Suppressor macrophage treated with lipopolysaccharide for 4 hours (primary cell): ENCODE data around the gene PMM2.

Experiments used
- DNase-seq: peaks from one replicate; pipeline ENCODE4 v3.0.0-alpha.2; 2020

PMM2 gene

DNA sequence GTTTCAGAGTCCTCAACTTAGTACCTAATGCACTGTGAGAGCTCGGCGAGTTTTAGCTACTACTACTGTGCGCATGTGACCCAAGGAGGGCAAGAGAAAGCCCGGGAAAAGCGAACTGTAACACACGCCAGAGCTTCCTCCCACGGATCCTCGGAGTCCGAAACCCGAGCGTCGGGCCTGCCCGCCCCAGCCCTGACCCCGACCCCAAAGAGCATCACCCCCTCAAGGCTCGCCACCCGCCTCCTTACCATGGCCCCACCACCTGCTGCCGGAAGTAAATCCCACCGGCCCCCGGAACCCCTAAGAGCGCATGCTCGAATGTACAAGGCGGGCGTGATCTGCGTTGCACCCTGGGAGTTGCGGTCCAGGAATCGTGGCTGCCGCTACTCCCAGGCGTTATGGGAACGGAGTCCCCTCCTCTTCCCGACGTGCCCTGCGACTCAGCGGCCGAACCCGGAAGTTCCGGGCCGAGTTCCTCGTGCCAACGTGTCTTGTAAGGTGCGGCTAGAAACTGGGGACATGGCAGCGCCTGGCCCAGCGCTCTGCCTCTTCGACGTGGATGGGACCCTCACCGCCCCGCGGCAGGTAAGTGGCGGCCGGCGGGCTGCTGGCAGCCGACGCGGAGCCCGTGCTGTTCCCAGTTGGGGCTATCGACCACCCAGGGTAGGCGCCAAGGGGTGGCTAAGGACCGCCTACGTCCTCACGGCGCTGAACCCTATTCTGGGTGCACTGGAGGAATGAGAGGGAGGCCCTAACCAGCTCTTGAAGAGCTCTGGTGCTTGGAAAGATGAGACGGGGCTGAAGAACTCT is at the start of gene PMM2, which contains the start of gene TMEM186:
PMM2 (plus strand) TSS at position 476 of the 810 bp plus-strand sequence; CDS start at position 520, 44 bp downstream.
TMEM186 (minus strand) TSS at position 276 of the 810 bp plus-strand sequence; CDS start at position 251, 25 bp downstream.
- DNase-seq, result peak; percentile 98

DNA sequence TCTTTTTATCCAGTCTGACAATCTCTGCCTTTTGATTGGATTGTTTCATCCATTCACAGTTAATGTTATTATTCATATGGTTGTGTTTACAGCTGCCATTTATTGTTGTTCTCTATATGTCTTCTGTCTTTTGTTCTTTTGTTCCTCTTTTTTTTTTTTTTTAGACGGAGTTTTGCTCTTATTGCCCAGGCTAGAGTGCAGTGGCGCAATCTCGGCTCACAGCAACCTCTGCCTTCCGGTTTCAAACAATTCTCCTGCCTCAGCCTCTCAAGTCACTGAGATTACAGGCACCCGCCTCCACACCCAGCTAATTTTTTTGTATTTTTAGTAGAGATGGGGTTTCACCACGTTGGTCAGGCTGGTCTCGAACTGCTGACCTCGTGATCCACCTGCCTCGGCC is 48.7 kb upstream of the PMM2 start:
- DNase-seq, result peak; percentile 35

DNA sequence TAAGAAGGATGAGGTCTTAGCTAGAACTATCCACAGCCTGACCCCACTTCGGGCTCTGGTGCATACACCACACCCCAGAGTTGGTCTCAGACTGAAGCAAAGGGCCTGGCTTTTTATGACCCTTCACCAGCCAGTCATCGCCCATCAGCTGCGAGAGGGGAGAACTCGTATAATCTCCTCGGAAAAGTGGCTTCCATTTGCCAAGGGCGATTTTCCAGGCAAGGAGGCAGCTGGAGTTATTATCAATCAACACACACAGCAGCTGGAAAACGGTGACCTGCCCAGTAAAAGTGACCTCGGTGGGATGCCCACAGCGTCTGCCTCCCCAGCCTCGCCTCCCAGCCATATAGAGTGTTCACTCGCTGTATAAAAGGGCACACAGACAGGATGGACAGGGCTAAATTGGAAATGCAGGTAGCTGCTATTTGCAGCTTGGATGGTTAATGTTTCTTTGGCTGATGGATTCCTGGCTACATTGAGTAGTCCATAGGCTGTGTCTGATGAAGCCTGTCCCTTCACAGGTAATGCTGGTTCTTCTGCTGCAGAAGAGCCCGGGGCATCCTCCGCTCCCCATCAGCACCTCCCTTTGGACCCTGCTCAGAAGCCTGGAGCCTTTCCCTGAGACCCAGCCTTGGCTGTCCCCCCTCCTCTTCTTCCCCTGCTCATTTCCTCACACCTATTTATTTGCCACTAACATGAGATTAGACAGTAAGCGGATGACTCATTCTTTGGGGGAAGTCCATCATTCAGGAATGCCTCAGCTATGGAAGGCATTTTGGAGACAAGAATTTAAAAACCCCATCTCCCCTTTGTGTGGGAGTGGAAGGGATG is 45.9 kb upstream of the PMM2 start:
- DNase-seq, result peak; percentile 18

DNA sequence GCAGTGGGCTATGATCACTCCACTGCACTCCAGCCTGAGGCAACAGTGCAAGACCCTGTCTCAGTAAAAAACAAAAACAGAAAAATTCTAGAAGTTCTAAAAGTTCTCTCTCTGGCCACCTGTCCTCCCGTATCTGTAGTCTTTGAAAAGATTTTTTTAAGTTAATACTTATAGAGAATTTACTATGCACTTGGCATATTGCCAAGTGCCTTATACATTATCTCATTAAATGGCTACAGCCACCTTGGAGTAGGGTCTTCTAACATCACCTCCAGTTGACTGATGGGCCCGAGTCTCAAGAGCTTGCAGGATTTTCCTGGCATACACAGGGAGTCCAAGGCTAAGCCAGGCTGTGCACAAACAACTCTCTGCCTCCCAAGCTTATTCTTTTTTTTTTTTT is 44.9 kb upstream of the PMM2 start:
- no peak for DNase-seq

DNA sequence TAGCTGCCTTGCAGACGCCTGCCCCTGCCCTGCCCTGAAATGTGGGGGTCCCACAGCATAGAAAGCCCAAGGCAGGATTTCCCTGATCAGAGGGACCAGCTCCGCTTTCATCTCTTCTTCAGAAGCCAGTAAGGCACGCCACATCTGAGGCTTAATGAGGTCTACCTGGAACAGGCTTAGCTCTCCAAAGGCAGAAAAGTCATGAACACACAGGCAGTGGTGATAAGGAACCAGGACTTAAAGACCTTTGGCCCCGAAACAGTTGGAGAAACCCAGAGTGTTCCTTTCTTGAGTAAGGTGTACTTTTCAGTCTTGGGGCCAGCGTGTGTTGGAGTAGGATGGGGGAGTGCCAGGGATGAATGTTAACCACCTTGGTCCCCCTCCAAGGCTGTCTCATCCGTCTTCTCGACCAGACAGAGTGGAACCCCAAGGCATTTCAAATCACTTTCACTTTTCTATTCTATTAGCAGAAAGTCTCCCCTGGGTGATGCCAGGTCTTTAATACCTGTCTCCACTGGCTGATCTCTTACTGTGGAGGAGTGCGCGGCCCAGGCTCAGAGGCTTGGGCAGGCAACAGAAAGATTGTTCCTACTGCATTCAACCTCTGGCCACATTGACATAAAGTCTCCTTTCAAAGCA is 44.1 kb upstream of the PMM2 start:
- no peak for DNase-seq

DNA sequence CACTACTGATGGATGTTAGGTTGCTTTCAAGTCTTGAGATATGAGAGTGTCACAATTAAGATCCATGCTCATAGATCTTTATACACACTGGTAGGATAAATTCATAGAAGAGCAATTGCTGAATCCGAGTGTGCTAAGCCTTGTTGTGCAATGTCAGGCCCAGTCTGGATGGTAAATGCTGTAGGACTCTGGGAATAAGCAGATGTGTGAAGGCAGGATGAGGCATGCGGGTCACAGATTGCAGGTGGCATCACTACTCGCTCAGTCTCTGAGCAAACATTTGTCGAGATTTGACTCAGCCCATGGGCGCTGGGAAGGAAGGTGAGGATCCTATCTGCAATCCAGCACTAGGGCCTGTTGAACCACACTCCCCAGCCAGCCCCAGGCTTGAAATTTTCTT is 40.9 kb upstream of the PMM2 start:
- no peak for DNase-seq

DNA sequence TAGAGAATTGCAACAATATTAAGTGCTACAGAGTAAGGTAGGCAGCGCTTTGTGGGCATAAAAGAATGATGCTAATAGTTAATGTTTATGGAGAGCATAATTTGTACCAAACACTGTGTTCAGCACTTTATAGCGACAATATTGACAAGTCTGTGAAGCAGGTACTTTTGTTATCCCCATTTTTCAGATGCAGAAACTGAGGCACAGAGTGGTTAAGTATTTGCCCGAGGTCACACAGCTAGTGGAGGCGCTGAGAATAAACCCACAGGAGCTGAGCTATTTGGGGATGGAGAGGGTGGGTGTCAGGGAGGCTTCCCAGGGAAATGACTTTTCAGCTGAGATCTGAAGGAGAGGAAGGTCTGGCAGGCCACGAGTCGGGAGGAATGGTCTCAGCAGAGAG is 39.6 kb upstream of the PMM2 start:
- no peak for DNase-seq

DNA sequence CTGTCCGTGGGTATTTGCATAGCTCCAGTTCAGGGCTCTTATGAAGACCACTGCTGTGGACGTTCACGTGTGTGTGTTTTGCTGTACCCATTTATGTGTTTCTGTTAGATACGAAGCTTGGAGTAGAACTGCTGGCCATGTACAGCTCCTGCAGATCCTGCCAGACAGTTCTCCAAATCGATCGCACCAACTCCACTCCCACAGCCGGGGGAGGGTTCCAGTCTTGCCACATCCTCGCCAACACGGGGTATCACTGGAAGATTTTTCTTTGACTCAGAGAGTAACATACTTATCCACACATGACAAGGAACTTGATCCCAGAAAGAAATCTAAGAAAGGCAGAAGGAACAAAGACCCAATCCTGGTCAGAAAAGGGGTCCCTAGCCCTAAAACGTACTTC is 37.6 kb upstream of the PMM2 start:
- no peak for DNase-seq

DNA sequence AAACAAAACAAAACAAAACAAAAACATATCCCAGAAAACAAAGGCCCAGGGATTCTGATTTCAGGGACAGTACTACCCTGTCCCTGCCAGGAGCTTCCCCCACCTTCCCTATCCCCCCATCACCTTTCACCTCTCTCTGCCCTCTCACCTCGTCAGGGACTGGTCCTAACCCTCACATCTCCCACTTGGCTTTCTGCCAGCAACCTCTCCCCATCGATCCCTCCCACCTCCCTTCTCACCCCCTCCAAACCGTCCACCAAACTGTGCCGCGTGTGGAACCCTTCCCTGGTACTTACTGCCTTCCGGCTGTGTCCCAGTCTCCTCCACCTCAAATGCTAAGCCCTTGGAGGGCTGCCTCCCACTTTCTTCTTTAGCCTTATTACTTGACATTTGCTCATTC is 36.6 kb upstream of the PMM2 start:
- DNase-seq, result no peak

DNA sequence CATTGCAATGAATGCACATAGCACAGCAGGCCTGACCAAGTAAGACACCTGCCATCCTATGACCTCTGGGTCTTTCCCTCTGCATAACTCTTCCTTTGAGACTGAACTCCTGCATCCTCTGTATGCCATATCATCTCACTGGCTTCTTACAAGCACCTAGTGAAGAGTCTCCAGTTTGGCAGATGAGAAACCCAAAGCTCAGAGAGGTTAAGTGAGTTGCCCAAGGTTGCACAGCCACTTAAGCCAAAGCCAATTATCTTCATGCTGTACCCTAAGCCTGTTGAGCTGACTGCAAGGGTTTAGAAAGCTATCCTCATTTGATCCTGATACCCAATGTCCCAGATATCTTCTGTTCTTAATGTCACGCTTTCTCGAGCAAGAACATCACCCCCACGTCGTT is 35.4 kb upstream of the PMM2 start:
- DNase-seq, result no peak

DNA sequence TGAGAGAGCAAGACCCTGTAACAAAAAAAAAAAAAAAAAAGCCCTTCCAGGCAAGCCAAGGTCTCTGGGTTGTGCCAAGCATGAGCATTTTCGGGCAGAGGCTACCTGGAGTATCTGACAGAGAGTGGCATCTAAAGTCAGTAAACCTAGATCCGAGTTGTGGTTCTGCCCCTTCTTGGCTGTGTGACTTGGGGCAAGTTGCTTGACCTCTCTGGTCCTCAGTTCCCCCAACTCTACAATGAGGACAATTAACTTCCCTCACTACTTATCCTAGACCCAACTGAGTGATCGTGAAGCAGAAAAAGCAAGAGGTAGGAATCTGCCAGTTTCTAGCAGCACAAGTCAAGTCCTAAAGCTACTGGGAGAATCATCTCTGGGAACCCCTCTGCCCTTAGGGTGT is 34.6 kb upstream of the PMM2 start:
- DNase-seq, result no peak

DNA sequence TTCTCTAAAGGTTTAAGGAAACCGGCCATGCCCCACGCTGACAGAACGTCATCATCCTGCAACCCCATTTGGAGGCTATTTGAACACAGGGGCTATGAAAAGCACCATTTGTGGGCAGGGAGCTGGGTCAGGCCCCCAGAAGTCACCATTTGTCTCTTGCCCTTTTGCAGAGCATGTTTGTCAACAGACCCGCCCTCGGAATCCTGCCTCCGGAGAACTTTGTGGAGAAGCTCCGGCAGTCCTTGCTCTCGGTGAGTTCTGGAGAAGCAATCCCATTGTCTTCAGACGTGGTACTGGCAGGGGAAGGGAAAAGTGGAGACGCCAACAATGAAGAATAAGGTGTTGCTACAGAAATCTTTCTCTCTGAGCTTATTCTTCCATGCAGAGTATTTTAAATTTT is 33.7 kb upstream of the PMM2 start:
- DNase-seq, result no peak

DNA sequence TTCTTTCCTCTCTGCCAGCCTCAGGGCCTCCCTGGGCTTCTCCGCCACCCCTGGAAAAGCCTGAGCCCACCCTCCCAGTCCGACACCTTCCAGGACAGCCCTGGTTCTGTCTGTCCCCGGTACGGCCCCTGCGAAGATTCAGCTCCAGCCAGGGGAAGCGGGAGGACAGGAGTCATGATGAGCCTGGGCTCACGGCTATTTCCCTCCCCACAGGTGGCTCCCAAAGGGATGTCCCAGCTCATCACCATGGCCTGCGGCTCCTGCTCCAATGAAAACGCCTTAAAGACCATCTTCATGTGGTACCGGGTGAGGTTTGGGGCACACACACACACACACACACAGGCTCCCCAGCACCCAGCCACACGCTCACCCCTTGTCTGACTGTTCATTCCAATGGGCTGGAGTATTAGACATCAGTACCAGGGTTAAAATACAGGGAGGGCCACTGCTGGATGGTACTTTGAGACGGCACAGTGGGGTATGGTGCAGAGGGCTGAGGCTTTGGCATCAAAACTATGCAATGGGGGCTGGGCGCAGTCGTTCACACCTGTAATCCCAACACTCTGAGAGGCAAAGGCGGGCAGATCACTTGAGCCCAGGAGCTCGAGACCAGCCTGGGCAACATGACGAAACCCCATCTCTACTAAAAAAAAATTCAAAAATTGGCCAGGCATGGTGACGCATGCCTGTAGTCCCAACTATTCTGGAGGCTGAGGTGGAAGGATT is 33.0 kb upstream of the PMM2 start:
- no peak for DNase-seq

DNA sequence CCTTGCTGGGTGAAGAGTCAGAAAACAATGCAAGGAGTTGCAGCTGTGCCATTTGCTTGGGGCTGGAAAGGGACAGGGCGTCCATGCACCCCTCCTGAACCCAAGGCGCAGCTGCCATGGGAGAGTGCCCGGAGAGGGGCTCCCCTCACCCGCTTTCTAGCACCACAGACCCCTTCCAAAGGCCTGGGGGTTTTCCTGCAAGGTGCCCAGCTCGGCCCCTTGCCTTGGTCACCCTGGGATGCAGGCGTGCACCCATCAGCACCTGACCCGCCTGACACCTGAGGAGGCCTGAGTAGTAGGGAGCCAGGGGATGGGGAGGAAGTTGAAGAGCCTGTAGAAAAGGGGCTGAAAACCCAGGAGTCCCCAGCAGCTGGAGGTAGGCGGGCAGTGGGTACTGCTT is 30.5 kb upstream of the PMM2 start:
- no peak for DNase-seq

DNA sequence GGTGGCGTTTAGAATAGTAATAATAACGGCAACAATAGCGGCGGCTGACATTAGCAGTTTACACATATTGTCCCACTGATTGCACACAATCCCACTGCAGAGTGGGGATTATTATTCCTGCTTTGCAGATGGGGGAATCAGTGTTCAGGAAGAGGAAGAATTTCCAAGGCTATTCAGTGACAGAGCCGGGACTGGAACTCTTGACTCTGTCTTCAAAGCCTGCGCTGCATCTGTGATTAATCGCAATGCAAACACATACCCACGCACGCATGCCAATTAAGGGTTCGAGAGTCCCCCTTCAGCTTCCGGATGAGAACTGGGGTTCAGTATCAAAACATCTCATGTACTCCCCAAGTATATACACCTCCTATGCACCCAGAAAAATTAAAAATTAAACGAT is 29.4 kb upstream of the PMM2 start:
- no peak for DNase-seq

DNA sequence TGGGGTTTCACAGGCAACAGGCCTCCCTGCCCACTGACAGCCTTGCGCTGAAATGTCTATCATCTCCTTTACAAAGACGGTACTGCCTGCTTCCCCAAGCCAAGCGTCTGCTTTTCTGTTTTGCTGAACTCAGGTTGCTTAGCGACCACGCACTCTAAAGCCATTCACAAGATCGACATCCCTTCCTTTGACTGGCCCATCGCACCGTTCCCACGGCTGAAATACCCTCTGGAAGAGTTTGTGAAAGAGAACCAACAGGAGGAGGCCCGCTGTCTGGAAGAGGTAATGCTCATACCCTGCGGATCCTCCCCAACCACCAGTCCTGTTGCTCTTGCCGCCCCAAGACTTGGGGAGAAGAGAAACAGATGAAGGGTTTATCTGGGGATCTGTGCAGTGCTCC is 28.9 kb upstream of the PMM2 start:
- no peak for DNase-seq

DNA sequence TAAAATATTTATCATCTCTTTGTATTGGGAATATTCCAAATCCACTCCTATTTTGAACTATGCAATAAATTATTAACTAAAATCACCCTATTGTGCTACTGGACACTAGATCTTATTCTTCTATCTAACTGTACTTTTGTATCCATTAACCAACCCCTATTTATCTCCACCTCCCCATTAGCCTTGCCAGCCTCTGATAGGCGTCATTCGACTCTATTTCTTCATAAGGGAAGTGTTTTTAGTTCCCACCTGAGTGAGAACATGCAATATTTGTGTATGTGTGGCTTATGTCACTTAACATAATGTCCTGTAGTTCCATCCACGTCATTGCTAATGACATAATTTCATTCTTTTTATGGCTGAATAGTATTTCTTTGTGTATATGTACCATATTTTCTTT is 24.1 kb upstream of the PMM2 start:
- no peak for DNase-seq

DNA sequence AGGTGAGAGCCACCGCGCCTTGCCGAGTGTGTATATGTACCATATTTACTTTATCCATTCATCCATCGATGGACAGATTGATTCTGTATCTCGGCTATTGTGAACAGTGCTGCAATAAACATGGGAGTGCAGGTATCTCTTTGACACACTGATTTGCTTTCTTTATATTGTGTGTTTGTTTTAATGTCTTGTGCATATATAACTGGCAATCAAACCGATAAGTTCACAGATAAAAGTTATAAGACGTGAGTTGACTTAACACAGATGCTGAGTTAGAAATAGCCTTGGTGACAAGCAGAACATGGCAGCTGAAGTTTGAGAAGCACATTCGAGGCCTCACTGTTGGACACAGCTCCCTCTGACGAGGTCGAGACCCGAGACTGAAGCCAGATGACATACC is 23.4 kb upstream of the PMM2 start:
- DNase-seq, result no peak

DNA sequence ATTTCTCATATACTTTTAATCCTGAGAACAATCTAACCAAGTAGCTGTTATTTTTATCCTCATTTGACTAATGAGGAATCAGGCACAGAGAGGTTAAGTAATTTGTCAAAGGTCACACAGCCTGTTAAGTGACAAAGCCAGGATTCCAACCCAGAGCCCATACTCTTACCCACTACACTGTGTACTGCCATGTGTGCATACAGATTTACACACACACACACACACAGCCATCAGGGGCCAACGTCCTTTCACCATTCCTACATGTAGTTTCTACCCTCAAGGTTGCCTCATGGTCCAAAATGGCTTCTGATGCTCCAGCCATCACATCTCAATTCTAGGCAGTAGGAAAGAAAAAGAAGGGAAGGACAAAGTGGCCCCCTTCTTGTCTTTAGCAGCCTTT is 22.3 kb upstream of the PMM2 start:
- DNase-seq, result no peak

DNA sequence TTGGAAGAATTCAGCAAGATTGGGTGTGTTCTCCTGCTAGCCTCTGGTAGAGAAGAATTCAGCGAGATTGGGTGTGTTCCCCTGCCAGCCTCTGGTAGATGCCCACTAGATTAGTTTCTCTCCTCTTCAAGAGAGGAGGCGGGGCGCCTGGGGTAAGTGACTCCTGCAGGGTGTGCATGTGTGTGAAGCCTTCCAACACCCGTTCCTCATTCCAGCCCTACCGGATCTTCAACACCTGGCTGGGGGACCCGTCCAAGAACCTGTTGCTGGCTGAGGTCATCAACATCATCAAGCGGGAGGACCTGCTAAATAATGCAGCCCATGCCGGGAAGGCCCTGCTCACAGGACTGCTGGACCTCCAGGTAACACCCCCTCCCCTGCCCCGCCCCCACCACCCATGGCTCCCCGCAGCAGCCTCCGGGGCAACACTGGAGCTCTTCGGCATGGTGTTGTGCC is 21.5 kb upstream of the PMM2 start:
- no peak for DNase-seq

DNA sequence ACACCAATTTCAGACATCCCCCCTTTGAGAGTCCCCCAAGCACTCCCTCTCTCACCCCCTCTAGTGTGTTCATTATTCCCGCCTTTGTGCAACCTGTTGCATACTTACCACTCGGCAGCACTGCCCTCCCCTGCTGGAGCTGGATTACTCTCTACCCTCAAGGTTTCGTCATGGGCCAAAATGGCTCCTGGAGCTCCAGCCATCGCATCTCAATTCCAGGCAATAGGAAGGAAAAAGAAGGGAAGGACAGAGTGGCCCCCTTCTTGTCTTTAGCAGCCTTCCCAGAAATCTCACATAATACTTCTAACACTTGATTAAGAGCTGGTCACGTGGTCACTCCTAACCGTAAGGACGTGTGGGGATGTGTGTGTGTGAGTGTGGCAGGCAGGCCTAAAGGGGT is 20.4 kb upstream of the PMM2 start:
- no peak for DNase-seq

DNA sequence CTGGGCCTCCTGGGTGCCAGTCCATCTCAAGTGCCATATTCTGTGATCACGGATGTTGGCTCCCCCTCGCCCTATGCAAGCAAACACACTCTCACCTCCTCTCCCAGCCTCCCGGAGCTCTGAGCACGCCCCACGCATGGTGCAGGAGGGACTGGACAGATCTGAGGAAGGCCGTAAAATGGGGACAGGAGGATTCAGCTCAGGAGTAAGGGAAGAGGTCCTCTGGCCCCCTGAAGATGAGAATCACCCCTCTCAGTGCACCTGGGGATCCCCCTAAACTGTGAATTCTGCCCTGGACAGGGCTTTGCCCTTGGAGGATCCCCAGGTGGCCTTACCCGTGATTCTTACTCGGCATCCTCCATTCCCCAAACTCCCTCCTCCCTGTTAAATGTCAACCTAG is 15.8 kb upstream of the PMM2 start:
- no peak for DNase-seq

DNA sequence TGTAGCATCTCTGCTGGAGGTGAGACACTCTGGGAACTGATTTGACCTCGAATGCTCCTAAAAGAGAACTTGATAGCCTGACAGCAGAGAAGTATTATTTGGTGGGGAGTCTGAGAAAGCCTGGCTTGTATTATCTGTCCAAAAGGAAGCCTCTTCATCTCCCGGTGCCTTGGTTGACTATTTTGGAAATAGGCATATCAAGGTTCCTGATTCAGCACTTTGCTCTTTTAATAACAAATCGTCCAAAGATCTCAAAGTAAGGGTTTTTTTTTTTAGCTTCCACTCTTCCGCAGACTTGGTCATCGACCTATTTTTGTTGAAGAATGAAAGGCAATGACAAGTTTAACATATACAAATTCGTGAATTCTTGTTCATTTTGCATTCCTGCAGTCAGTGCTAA is 15.0 kb upstream of the PMM2 start:
- no peak for DNase-seq
